HEK293 (cell line): Measurements from ENCODE around the gene MYLK.

Source experiments
- CTCF ChIA-PET: fragments of 350-600 bp; formaldehyde crosslinking; extraction: SDS; loops from one replicate; lab custom pipeline; 2021; ENCODE audit warnings: antibody characterized with exemption; lab: Yijun Ruan, JAX
- POLR2A ChIA-PET: fragments of 300-600 bp; formaldehyde crosslinking; extraction: SDS; loops from one replicate; lab custom pipeline; 2020; ENCODE audit warnings: antibody characterized with exemption, inconsistent platforms; lab: Yijun Ruan, JAX
- H3K27ac ChIP-seq: fragments of 200-500 bp; sonication (Bioruptor generic); 2 replicates; pipeline ENCODE4 v1.5.1; 2014; ENCODE audit warnings: low read depth, low read length, control low read depth, inconsistent platforms; ENCODE audit errors: extremely low read depth
- H3K36me3 ChIP-seq, 2 experiments: fragments of 200-500 bp in 1 of 2; sonication (Bioruptor generic) in 1 of 2; 1 replicate in 1 of 2; 2 replicates in 1 of 2; pipeline ENCODE4 v1.5.1; 2014 to 2017; ENCODE audit warnings: inconsistent platforms in 2 of 2, low read length in 2 of 2; ENCODE audit not compliant: control insufficient read depth in 2 of 2, insufficient read depth in 1 of 2
- H3K4me1 ChIP-seq: fragments of 200-500 bp; sonication (Bioruptor generic); 2 replicates; pipeline ENCODE4 v1.5.1; 2014; ENCODE audit warnings: mild to moderate bottlenecking, low read length, inconsistent platforms; ENCODE audit not compliant: control insufficient read depth, insufficient read depth
- H3K4me3 ChIP-seq: 2 replicates; pipeline ENCODE4 v1.5.1; 2011; ENCODE audit warnings: low read depth, mild to moderate bottlenecking, control low read depth, low read length, moderate library complexity
- H3K9me3 ChIP-seq: fragments of 200-500 bp; sonication (Bioruptor generic); 2 replicates; pipeline ENCODE4 v1.5.1; 2014; ENCODE audit warnings: low read depth, low read length, inconsistent platforms; ENCODE audit not compliant: control insufficient read depth, insufficient read depth
- BCL11A ChIP-seq: fragments of 450-650 bp; formaldehyde crosslinking; IDR thresholded peaks from 2 replicates; pipeline ENCODE4 v1.5.1; 2016; ENCODE audit warnings: low read depth, missing biosample characterization, missing genetic modification characterization
- KLF7 ChIP-seq: fragments of 450-650 bp; formaldehyde crosslinking; IDR thresholded peaks from 2 replicates; pipeline ENCODE4 v1.5.1; 2016; ENCODE audit warnings: missing biosample characterization, missing genetic modification characterization, borderline replicate concordance
- KLF9 ChIP-seq: fragments of 450-650 bp; formaldehyde crosslinking; IDR thresholded peaks from 2 replicates; pipeline ENCODE4 v1.5.1; 2016; ENCODE audit warnings: missing biosample characterization, missing genetic modification characterization, low read depth
- PRDM6 ChIP-seq: fragments of 450-650 bp; formaldehyde crosslinking; IDR thresholded peaks from 2 replicates; pipeline ENCODE4 v1.5.1; 2017; ENCODE audit warnings: missing biosample characterization, missing genetic modification characterization
- YY2 ChIP-seq: fragments of 450-650 bp; formaldehyde crosslinking; IDR thresholded peaks from 2 replicates; pipeline ENCODE4 v1.5.1; 2016; ENCODE audit warnings: missing biosample characterization, missing genetic modification characterization
- ZBTB17 ChIP-seq: fragments of 450-650 bp; formaldehyde crosslinking; IDR thresholded peaks from 2 replicates; pipeline ENCODE4 v1.5.1; 2016; ENCODE audit warnings: missing biosample characterization, missing genetic modification characterization
- ZBTB7A ChIP-seq: fragments of 450-650 bp; formaldehyde crosslinking; IDR thresholded peaks from 2 replicates; pipeline ENCODE4 v1.5.1; 2016; ENCODE audit warnings: low read depth, missing biosample characterization, missing genetic modification characterization
- ZNF10 ChIP-seq: fragments of 450-650 bp; formaldehyde crosslinking; IDR thresholded peaks from 2 replicates; pipeline ENCODE4 v1.5.1; 2017; ENCODE audit warnings: missing biosample characterization, missing genetic modification characterization
- ZNF112 ChIP-seq: fragments of 450-650 bp; formaldehyde crosslinking; IDR thresholded peaks from 2 replicates; pipeline ENCODE4 v1.5.0; 2017; ENCODE audit warnings: missing biosample characterization, missing genetic modification characterization
- ZNF132 ChIP-seq: fragments of 450-650 bp; formaldehyde crosslinking; IDR thresholded peaks from 2 replicates; pipeline ENCODE4 v1.5.1; 2017; ENCODE audit warnings: missing biosample characterization, missing genetic modification characterization, borderline replicate concordance
- ZNF138 ChIP-seq: fragments of 450-650 bp; formaldehyde crosslinking; IDR thresholded peaks from 2 replicates; pipeline ENCODE4 v1.5.1; 2016; ENCODE audit warnings: missing biosample characterization, missing genetic modification characterization, borderline replicate concordance
- ZNF146 ChIP-seq: fragments of 450-650 bp; formaldehyde crosslinking; IDR thresholded peaks from 2 replicates; pipeline ENCODE4 v1.5.1; 2016; ENCODE audit warnings: missing biosample characterization, missing genetic modification characterization
- ZNF148 ChIP-seq: fragments of 450-650 bp; formaldehyde crosslinking; IDR thresholded peaks from 2 replicates; pipeline ENCODE4 v1.5.0; 2017; ENCODE audit warnings: missing biosample characterization, missing genetic modification characterization, borderline replicate concordance
- ZNF2 ChIP-seq: fragments of 450-650 bp; formaldehyde crosslinking; IDR thresholded peaks from 2 replicates; pipeline ENCODE4 v1.5.1; 2016; ENCODE audit warnings: missing biosample characterization, missing genetic modification characterization
- ZNF280C ChIP-seq: fragments of 450-650 bp; formaldehyde crosslinking; IDR thresholded peaks from 2 replicates; pipeline ENCODE4 v1.5.1; 2016; ENCODE audit warnings: missing biosample characterization, missing genetic modification characterization
- ZNF488 ChIP-seq: fragments of 450-650 bp; formaldehyde crosslinking; IDR thresholded peaks from 2 replicates; pipeline ENCODE4 v1.5.1; 2016; ENCODE audit warnings: missing biosample characterization, missing genetic modification characterization
- ZNF548 ChIP-seq: fragments of 450-650 bp; formaldehyde crosslinking; IDR thresholded peaks from 2 replicates; pipeline ENCODE4 v1.5.1; 2016; ENCODE audit warnings: missing biosample characterization, missing genetic modification characterization
- ZNF560 ChIP-seq: fragments of 450-650 bp; formaldehyde crosslinking; IDR thresholded peaks from 2 replicates; pipeline ENCODE4 v1.5.1; 2017; ENCODE audit warnings: missing biosample characterization, missing genetic modification characterization, borderline replicate concordance
- ZNF596 ChIP-seq: fragments of 450-650 bp; IDR thresholded peaks from 2 replicates; pipeline ENCODE4 v1.5.0; 2018; ENCODE audit warnings: missing biosample characterization, mild to moderate bottlenecking, missing genetic modification characterization, moderate library complexity
- ZNF600 ChIP-seq: fragments of 450-650 bp; formaldehyde crosslinking; IDR thresholded peaks from 2 replicates; pipeline ENCODE4 v1.5.1; 2016; ENCODE audit warnings: missing biosample characterization, missing genetic modification characterization
- ZNF610 ChIP-seq: fragments of 450-650 bp; formaldehyde crosslinking; IDR thresholded peaks from 2 replicates; pipeline ENCODE4 v1.5.1; 2016; ENCODE audit warnings: missing biosample characterization, missing genetic modification characterization, borderline replicate concordance
- ZNF624 ChIP-seq: fragments of 450-650 bp; formaldehyde crosslinking; IDR thresholded peaks from 2 replicates; pipeline ENCODE4 v1.5.1; 2017; ENCODE audit warnings: missing biosample characterization, missing genetic modification characterization
- ZNF692 ChIP-seq: fragments of 450-650 bp; formaldehyde crosslinking; IDR thresholded peaks from 2 replicates; pipeline ENCODE4 v1.5.1; 2016; ENCODE audit warnings: missing biosample characterization, missing genetic modification characterization
- ZNF701 ChIP-seq: fragments of 450-650 bp; formaldehyde crosslinking; IDR thresholded peaks from 2 replicates; pipeline ENCODE4 v1.5.1; 2016; ENCODE audit warnings: missing biosample characterization, missing genetic modification characterization

Gene MYLK

GRCh38 chr3:123682781-123683504 lies 201.2 kb downstream of the MYLK start:
- H3K9me3 ChIP-seq = no peaks in the 10 kb centered on the region
- no peak overlapping the region for H3K4me3 ChIP-seq
- ChIA-PET POLR2A (no interaction called here), CTCF (interaction anchor here (1.1 kb wide), 1 partner anchor 36 kb away, joined by 3 read pairs; no protein-coding TSS in a partner anchor)
- TF ChIP-seq PRDM6 (tag by site-specific recombination) (no peak), ZNF610 (tag by site-specific recombination) (no peak), ZBTB7A (tag by site-specific recombination) (no peak), ZNF2 (tag by site-specific recombination) (no peak), KLF7 (no peak), ZNF132 (tag by site-specific recombination) (no peak), BCL11A (tag by site-specific recombination) (no peak), ZNF600 (tag by site-specific recombination) (no peak), ZBTB17 (tag by site-specific recombination) (no peak), ZNF624 (no peak), ZNF148 (no peak), ZNF112 (tag by site-specific recombination) (no peak)
- TF ChIP-seq, all 188 proteins: peak for 0
- Histone ChIP-seq H3K4me1 (no peaks in the 10 kb centered on the region), H3K36me3 (peaks cover 0 to 8% of the 10 kb centered on the region in 2 experiments; a peak in 1 of 3 replicates), H3K27ac (no peak overlapping the region)

- Histone ChIP-seq H3K27ac (no peak overlapping the region), H3K4me3 (no peak overlapping the region), H3K4me1 (no peaks in the 10 kb centered on the region), H3K36me3 (peaks cover 0 to 8% of the 10 kb centered on the region in 2 experiments; a peak in 1 of 3 replicates), H3K9me3 (no peaks in the 10 kb centered on the region)
- ChIA-PET CTCF (interaction anchor here (1.1 to 1.2 kb wide), 2 partner anchors 20 to 37 kb away, joined by 3 to 4 read pairs; no protein-coding TSS in a partner anchor), POLR2A (no interaction called here)
- no peak for TF ChIP-seq ZNF701
- TF ChIP-seq ZNF10 (tag by site-specific recombination) = no peak
- no peak for TF ChIP-seq ZNF488 (tag by site-specific recombination)
- TF ChIP-seq ZNF560 = no peak
- TF ChIP-seq ZNF146 (tag by site-specific recombination) = no peak
- TF ChIP-seq ZNF280C = no peak
- TF ChIP-seq KLF9 (tag by site-specific recombination) = no peak
- no peak for TF ChIP-seq ZNF138 (tag by site-specific recombination)
- no peak for TF ChIP-seq PRDM6 (tag by site-specific recombination)
- no peak for TF ChIP-seq ZNF596 (tag by site-specific recombination)
- no peak for TF ChIP-seq YY2 (tag by site-specific recombination)
- TF ChIP-seq ZNF692 = no peak
- TF ChIP-seq KLF7 = no peak
- TF ChIP-seq ZNF548 (tag by site-specific recombination) = no peak
Observed at GRCh38 chr3:123682302-123682701, 201.8 kb downstream of the MYLK start.
